Prostate gland (tissue), 2 donors: ENCODE measurements around the gene ABCD2. TPM values are rescaled to one million over a fixed set of nuclear protein-coding genes. Genes with fewer than 3 reads are reported as not detected.

Experiments used
- DNase-seq: peaks from one replicate; pipeline ENCODE4 v3.0.0-alpha.2; 2019; ENCODE audit warnings: low spot score
- H3K27ac ChIP-seq, 2 donors: fragments of 200-600 bp; sonication (generic); 2 replicates each; pipeline ENCODE4 v1.5.1; 2017 to 2019
- H3K27me3 ChIP-seq: fragments of 200-600 bp; sonication (generic); replicated peaks from 2 replicates; pipeline ENCODE4 v1.5.1; 2019; ENCODE audit not compliant: insufficient read depth
- H3K36me3 ChIP-seq, 2 donors: fragments of 200-600 bp; sonication (generic); 1 replicate in 1 of 2; 2 replicates in 1 of 2; pipeline versions ENCODE4 v1.5.1 to v1.8.1; 2017 to 2019
- H3K4me1 ChIP-seq: fragments of 200-600 bp; sonication (generic); replicated peaks from 2 replicates; pipeline ENCODE4 v1.5.1; 2019
- H3K4me3 ChIP-seq, 2 donors: fragments of 200-600 bp; sonication (generic); 2 replicates each; pipeline ENCODE4 v1.5.1; 2017 to 2019
- H3K9me3 ChIP-seq: fragments of 200-600 bp; sonication (generic); 2 replicates; pipeline ENCODE4 v1.5.1; 2017
- POLR2A ChIP-seq: fragments of 450-650 bp; IDR thresholded peaks from one replicate; pipeline ENCODE4 v1.6.1; 2016; ENCODE audit warnings: antibody characterized with exemption, mild to moderate bottlenecking
- POLR2AphosphoS5 ChIP-seq: sonication (generic); formaldehyde crosslinking; IDR thresholded peaks from one replicate; pipeline ENCODE4 v1.6.1; 2017; ENCODE audit warnings: antibody characterized with exemption
- WGBS: methylation state at CpG from one replicate; pipeline ENCODE4 v1.1.5; 2018; 5-methylcytosine and 5-hydroxymethylcytosine counted together
- intact Hi-C: fragments of 100-400 bp; cut with DNase I; formaldehyde crosslinking; loops from one replicate; pipeline ENCODE4 v1.14.2; 2022
- small RNA-seq, 2 donors: library from RNA; depleted of rRNA; stranded (forward); fragments of <200 nt; gene quantifications; one replicate each; pipeline ENCODE3, GENCODE V24; 2016
- total RNA-seq, 2 donors: library from RNA; depleted of rRNA; stranded (reverse); fragments of >200 nt; gene quantifications; one replicate each; pipeline ENCODE4 v1.1.0, GENCODE V29; 2016
- TF ChIP-seq, protein P1 (sequence below), 4 experiments: fragments of 200-600 bp in 2 of 4; fragments of 450-650 bp in 2 of 4; sonication (generic) in 2 of 4; IDR thresholded peaks; 1 replicate in 3 of 4; 2 replicates in 1 of 4; pipeline ENCODE4 v1.5.1; 2016 to 2019; ENCODE audit warnings: antibody characterized with exemption in 4 of 4, mild to moderate bottlenecking in 2 of 4, moderate library complexity in 2 of 4

Gene ABCD2
- total RNA-seq, 2 donors from 2014 or later, result 0.40 TPM; not detected in 1

DNA sequence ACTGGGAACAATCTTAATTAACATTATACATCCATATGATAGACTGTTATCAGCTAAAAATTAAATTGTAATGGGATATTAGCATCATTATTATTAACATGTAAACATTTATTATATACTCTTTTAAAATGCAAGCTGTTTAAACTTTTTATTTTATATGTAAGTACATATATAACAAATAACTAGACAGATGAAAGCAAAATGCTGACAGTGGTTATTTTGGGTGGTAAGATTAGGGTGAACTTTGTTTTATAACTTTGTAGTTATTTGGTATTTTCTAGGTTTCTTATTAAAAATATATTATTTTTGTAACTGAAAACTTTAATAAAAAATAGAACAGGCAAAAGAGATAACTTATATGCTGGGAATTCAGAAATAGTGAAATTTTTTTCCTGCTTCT is 114.0 kb downstream of the ABCD2 start:
- no peak for DNase-seq
- no peaks in the 10 kb centered on the region for H3K9me3 ChIP-seq
- H3K27ac ChIP-seq, result no peak overlapping the region
- TF ChIP-seq, protein P1, sequence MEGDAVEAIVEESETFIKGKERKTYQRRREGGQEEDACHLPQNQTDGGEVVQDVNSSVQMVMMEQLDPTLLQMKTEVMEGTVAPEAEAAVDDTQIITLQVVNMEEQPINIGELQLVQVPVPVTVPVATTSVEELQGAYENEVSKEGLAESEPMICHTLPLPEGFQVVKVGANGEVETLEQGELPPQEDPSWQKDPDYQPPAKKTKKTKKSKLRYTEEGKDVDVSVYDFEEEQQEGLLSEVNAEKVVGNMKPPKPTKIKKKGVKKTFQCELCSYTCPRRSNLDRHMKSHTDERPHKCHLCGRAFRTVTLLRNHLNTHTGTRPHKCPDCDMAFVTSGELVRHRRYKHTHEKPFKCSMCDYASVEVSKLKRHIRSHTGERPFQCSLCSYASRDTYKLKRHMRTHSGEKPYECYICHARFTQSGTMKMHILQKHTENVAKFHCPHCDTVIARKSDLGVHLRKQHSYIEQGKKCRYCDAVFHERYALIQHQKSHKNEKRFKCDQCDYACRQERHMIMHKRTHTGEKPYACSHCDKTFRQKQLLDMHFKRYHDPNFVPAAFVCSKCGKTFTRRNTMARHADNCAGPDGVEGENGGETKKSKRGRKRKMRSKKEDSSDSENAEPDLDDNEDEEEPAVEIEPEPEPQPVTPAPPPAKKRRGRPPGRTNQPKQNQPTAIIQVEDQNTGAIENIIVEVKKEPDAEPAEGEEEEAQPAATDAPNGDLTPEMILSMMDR (IDR thresholded peaks at IDR 0.05), result no peak
- TF ChIP-seq POLR2AphosphoS5, result no peak
- TF ChIP-seq POLR2A, result no peak
- H3K4me1 ChIP-seq, result no peaks in the 10 kb centered on the region
- H3K27me3 ChIP-seq, result no peaks in the 10 kb centered on the region
- intact Hi-C loops, result no loop called here
- H3K36me3 ChIP-seq, result no peaks in the 10 kb centered on the region
- no peak overlapping the region for H3K4me3 ChIP-seq

DNA sequence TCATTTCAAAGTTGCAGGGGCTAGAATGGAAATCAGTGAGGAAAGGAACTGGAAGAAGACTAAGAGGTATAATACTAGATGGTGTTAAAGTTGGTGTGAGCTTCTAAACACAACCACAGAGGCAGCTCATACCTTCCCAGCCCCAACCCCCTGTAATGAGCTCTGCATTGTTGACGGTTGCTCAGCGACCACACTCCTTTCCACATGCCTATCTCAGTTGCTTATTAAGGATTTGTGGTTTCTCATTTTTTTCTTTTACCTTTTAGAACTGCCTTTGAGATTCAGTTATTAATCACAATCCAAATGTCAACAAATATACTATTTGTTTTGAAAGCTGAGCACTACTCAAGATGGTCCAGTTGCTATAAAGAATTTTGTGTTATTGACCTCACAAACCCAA is 114.6 kb downstream of the ABCD2 start:
- no peaks in the 10 kb centered on the region for H3K27me3 ChIP-seq
- H3K4me3 ChIP-seq, result no peak overlapping the region
- no peaks in the 10 kb centered on the region for H3K36me3 ChIP-seq
- DNase-seq, result no peak
- H3K27ac ChIP-seq, result no peak overlapping the region
- TF ChIP-seq, protein P1 (IDR thresholded peaks at IDR 0.05), result no peak
- TF ChIP-seq POLR2AphosphoS5, result no peak
- TF ChIP-seq POLR2A, result no peak
- H3K4me1 ChIP-seq, result no peaks in the 10 kb centered on the region
- no peaks in the 10 kb centered on the region for H3K9me3 ChIP-seq
- 53% methylated on average over 2 of the region's 2 CpGs for WGBS
- intact Hi-C loops, result no loop called here

DNA sequence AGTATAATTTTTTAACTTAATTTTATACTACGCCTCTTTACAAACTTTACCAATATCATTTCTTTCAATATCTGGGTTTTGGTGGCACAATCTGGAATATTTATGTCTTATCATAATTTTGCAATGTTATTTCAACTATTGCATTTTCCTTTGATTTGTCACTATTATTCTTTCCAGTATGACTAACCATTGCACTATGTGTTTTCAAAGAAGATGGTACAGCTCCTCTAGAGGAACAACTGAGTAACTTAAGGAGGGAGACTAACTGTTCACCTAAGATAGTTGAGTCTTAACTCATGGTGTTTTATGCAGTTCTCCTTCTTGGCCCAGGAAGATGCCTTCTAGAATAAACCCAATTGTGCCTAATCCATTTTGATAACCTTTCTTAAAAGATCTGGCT is 116.2 kb downstream of the ABCD2 start:
- Histone ChIP-seq H3K27ac (no peak overlapping the region), H3K27me3 (no peaks in the 10 kb centered on the region), H3K4me3 (no peak overlapping the region), H3K4me1 (no peaks in the 10 kb centered on the region), H3K36me3 (no peaks in the 10 kb centered on the region), H3K9me3 (no peaks in the 10 kb centered on the region)
- TF ChIP-seq, protein P1 (IDR thresholded peaks at IDR 0.05), result no peak
- TF ChIP-seq POLR2AphosphoS5 (no peak), POLR2A (no peak)
- intact Hi-C loops, result no loop called here
- DNase-seq, result no peak
- WGBS, result 100% methylated on average over 1 of the region's 1 CpG

DNA sequence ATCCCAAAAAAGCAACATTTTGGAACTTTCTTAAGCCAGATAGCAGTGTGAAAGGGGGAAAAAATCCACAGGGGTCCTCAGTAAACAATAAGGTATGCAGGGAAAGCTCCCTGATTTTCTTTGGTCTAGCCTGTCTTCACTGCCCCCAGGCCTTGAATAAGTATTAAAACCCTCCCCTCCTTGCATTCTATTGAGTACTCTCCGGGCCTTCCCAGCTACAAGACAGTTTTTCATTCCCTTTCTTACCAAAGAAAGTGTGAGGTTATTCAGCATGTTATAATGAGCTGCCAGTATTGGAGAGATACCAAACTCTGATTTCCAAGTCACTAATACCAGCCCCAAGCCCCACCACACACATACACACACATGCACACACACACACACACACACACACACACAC is 116.9 kb downstream of the ABCD2 start:
- no peaks in the 10 kb centered on the region for H3K27me3 ChIP-seq
- H3K9me3 ChIP-seq, result no peaks in the 10 kb centered on the region
- H3K27ac ChIP-seq, result no peak overlapping the region
- no peak for DNase-seq
- intact Hi-C loops, result no loop called here
- TF ChIP-seq POLR2AphosphoS5 (no peak), POLR2A (no peak)
- TF ChIP-seq, protein P1 (IDR thresholded peaks at IDR 0.05), result no peak
- H3K36me3 ChIP-seq, result no peaks in the 10 kb centered on the region
- no peak overlapping the region for H3K4me3 ChIP-seq
- WGBS, result 56% methylated on average over 1 of the region's 1 CpG
- no peaks in the 10 kb centered on the region for H3K4me1 ChIP-seq

Small RNA genes within 50 kb of the gene (small RNA-seq; reads per million reads assigned to genes)
- 0 reads per million in 2 donors for gene AC121334.2

Other genes with a start within 250 kb of the ABCD2 start
- 10 to 100 TPM; 36.2 to 57.9 TPM for gene KIF21A, start 176.7 kb downstream of the ABCD2 start, total RNA-seq